Measurements from ENCODE around the gene TXNIP. TPM values are rescaled to one million over a fixed set of nuclear protein-coding genes. Genes with fewer than 3 reads are reported as not detected.

The TXNIP gene
- total RNA-seq, 3 donors from 2014 or later (not counting 1 experiment from before 2014, with no cell fraction given), result 984 to 1,724 (median 1,422) TPM

- Histone ChIP-seq H3K27me3 (ENCODE audit: control insufficient read depth, insufficient read depth, low read length) (no peaks in the 10 kb centered on the region), H3K4me1 (ENCODE audit: control insufficient read depth, insufficient read depth, low read length) (peaks cover 64% of the 10 kb centered on the region), H3K27ac (ENCODE audit: low read length) (peak overlapping the region; percentile 97), H3K9me3 (ENCODE audit: control insufficient read depth, insufficient read depth, low read length) (no peaks in the 10 kb centered on the region), H3K4me3 (ENCODE audit: low read length) (peak overlapping the region; percentile 16), H3K36me3 (ENCODE audit: control insufficient read depth, insufficient read depth, low read length) (peaks cover 5% of the 10 kb centered on the region)
- Mint-ChIP-seq H3K27me3 (ENCODE audit: low read depth in 2 of 2) (no peaks in the 10 kb centered on the region), H3K9me3 (no peaks in the 10 kb centered on the region), H3K4me1 (peaks cover 12 to 33% of the 10 kb centered on the region in 2 donors), H3K27ac (no peak overlapping the region), H3K4me3 (no peak overlapping the region), H3K36me3 (no peaks in the 10 kb centered on the region)
- ATAC-seq (peak; percentile 19 to 48 (median 23)), DNase-seq (peak in 1 of 2 donors; percentile 77)
- 9% methylated on average over 5 of the region's 7 CpGs for WGBS (ENCODE audit: insufficient coverage)
- intact Hi-C loops (cut with micrococcal nuclease), result loop anchor here (1.0 to 5.0 kb wide), 6 partner anchors 15 to 133 kb away; partner anchors contain the start of genes ANKRD34A, NUDT17, POLR3GL and RBM8A
- TF ChIP-seq CTCF (IDR thresholded peaks at IDR 0.05), result no peak
Measured at GRCh38 chr1:145979746-145980456, 16.5 kb downstream of the TXNIP start.

- peak overlapping the region; percentile 97 for H3K27ac ChIP-seq (ENCODE audit: low read length)
Measured at GRCh38 chr1:145978854-145979745, 17.3 kb downstream of the TXNIP start.

GRCh38 chr1:145978471-145978853, 17.9 kb downstream of the TXNIP start:
- ATAC-seq, result no peak
- intact Hi-C loops (cut with micrococcal nuclease), result loop anchor here (2.0 to 5.0 kb wide), 5 partner anchors 14 to 131 kb away; partner anchors contain the start of genes ANKRD34A, NUDT17, POLR3GL and RBM8A
- Histone ChIP-seq H3K36me3 (ENCODE audit: control insufficient read depth, insufficient read depth, low read length) (peaks cover 6% of the 10 kb centered on the region), H3K9me3 (ENCODE audit: control insufficient read depth, insufficient read depth, low read length) (no peaks in the 10 kb centered on the region), H3K4me1 (ENCODE audit: control insufficient read depth, insufficient read depth, low read length) (peaks cover 58% of the 10 kb centered on the region), H3K27ac (ENCODE audit: low read length) (peak overlapping the region; percentile 97), H3K4me3 (ENCODE audit: low read length) (no peak overlapping the region), H3K27me3 (ENCODE audit: control insufficient read depth, insufficient read depth, low read length) (no peaks in the 10 kb centered on the region)
- no peak for DNase-seq
- TF ChIP-seq CTCF (IDR thresholded peaks at IDR 0.05), result no peak
- Mint-ChIP-seq H3K36me3 (no peaks in the 10 kb centered on the region), H3K27me3 (ENCODE audit: low read depth in 2 of 2) (no peaks in the 10 kb centered on the region), H3K4me3 (no peak overlapping the region), H3K4me1 (peaks cover 10 to 23% of the 10 kb centered on the region in 2 donors), H3K9me3 (no peaks in the 10 kb centered on the region), H3K27ac (no peak overlapping the region)

More at GRCh38 chr1:145978854-145979745, 17.3 kb downstream of the TXNIP start:
- DNase-seq, result peak; percentile 68 to 93
- peak; percentile 81 to 93 (median 87) for ATAC-seq
- Histone ChIP-seq H3K27me3 (ENCODE audit: control insufficient read depth, insufficient read depth, low read length) (no peaks in the 10 kb centered on the region), H3K4me3 (ENCODE audit: low read length) (peak overlapping the region; percentile 6), H3K36me3 (ENCODE audit: control insufficient read depth, insufficient read depth, low read length) (peaks cover 6% of the 10 kb centered on the region), H3K4me1 (ENCODE audit: control insufficient read depth, insufficient read depth, low read length) (peaks cover 58% of the 10 kb centered on the region), H3K9me3 (ENCODE audit: control insufficient read depth, insufficient read depth, low read length) (no peaks in the 10 kb centered on the region)
- Mint-ChIP-seq H3K27me3 (ENCODE audit: low read depth in 2 of 2) (no peaks in the 10 kb centered on the region), H3K36me3 (no peaks in the 10 kb centered on the region), H3K9me3 (no peaks in the 10 kb centered on the region), H3K27ac (no peak overlapping the region), H3K4me3 (no peak overlapping the region), H3K4me1 (peaks cover 10 to 29% of the 10 kb centered on the region in 2 donors)
- intact Hi-C loops (cut with micrococcal nuclease), result loop anchor here (2.0 to 5.0 kb wide), 5 partner anchors 14 to 132 kb away; partner anchors contain the start of genes ANKRD34A, NUDT17, POLR3GL and RBM8A
- WGBS (ENCODE audit: insufficient coverage), result 11% methylated on average over 8 of the region's 9 CpGs
- TF ChIP-seq CTCF (IDR thresholded peaks at IDR 0.05), result no peak

All from natural killer cell (primary cell).